T-helper 9 cell (primary cell): ENCODE data around the gene AOC2.
"Not testable (repeated sequence)": the region's sequence is repeated elsewhere in the genome, so short reads cannot be mapped to it uniquely, and the experiment has no call there.

ENCODE experiments used
- DNase-seq: peaks from one replicate; pipeline ENCODE4 v3.0.0-alpha.2; 2020

The AOC2 gene

DNA sequence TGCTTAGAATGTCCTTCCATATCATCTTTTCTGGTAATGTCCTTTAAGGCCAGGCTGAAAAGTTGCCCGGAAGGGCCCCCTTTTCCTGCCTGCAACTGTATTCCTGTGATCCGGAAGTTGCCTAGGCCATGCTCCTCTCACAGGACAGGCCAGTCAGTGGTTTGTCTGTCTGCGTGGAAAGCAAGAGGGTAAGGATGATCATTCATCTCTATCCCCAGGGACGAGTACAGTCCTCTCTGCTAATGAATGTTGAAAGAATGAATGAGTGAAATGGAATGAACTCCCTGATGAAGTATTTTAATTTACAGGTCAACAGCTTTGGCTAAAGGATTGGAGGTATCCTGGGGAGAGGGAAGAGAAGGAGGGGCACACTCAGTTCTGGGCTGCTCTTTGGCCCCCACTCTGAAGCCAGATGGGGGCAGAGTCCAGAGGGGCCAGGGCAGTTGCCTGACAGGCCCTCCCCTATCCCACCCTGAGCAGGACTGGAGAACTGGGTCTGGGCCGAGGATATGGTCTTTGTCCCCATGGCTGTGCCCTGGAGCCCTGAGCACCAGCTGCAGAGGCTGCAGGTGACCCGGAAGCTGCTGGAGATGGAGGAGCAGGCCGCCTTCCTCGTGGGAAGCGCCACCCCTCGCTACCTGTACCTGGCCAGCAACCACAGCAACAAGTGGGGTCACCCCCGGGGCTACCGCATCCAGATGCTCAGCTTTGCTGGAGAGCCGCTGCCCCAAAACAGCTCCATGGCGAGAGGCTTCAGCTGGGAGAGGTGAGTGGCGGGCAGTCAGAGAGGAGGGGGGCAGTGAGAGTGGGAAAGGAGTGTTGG, 9.8 kb downstream of the AOC2 start:
- DNase-seq, result no peak

DNA sequence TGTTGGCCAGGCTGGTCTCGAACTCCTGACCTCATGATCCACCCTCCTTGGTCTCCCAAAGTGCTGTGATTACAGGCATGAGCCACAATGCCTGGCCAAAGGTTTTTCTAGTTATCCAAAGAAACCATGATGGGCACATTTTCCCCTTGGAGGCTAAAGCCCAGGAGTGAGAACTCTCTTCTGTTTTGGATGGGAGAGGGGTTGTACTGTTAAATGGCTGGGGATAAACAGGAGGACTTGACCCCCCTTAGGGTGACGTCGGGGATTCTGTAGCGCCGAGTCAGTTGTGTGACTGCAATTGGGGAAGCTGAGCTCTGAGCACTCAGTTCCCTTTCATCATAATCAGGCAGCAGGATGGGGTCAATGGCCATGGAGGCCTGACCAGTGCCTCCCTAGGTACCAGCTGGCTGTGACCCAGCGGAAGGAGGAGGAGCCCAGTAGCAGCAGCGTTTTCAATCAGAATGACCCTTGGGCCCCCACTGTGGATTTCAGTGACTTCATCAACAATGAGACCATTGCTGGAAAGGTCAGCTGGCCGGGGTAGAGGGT, 10.7 kb downstream of the AOC2 start:
- no peak for DNase-seq

DNA sequence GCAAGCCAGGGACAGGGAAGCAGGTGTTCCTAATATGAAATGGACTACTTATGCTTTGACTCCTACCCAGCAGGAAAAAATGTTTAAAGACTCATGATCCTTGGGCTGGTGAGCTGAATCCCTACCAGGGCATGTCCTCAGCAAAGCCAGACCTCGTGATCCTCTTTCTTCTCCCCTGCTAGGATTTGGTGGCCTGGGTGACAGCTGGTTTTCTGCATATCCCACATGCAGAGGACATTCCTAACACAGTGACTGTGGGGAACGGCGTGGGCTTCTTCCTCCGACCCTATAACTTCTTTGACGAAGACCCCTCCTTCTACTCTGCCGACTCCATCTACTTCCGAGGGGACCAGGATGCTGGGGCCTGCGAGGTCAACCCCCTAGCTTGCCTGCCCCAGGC, 11.7 kb downstream of the AOC2 start:
- not testable (repeated sequence) for DNase-seq

DNA sequence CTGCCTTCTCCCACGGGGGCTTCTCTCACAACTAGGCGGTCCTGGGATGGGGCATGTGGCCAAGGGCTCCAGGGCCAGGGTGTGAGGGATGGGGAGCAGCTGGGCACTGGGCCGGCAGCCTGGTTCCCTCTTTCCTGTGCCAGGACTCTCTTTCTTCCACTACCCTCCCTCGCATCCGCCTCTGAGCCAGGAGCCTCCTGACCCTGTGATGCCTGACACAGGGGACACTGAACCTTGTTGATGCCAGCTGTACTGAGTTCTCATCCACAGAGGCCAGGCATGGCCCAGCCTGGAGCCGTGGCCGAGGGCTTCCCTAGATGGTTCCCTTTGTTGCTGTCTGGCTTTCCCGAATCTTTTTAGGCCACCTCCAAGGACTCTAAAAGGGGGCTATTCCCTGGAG, 12.1 kb downstream of the AOC2 start:
- not testable (repeated sequence) for DNase-seq

DNA sequence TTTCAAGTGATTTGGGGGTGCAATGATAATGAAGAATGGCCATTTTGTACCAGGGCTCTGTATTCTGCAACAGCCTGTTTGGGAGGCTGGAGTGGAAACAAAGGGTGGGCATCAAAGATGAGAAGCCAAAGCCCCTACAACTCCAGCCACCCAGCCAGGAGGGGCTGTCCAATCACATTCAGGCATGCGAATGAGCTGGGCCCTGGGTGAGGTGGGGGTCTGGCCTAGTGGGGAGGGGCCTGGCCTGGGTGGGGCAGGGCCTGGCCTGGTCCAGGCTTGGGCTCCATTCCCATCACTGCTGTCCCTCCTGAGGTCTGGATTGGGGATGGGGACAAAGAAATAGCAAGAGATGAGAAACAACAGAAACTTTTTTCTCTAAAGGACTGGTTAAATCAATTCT, 13.0 kb downstream of the AOC2 start:
- DNase-seq, result no peak

DNA sequence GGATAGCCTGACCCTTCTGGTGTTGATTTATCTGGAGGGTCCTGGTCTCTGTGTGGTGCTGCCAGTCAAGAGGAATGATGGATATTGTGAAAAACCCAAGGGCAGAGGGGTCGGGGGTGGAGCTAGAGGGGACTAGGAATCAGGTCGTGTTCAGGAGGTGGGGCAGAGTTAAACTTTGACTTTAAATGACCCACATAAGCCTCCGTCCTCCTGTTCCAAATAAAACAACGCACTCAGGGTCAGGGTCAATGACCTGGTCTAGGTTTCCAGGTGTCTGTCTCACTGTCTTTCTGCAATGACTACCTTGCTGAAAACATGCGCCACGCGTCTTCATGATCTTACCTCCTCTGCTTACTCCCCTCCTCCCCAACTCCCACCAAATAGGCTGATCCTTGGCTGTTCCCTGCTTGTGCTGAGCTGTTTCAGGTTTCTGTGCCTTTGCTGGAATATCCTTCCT, 21.3 kb downstream of the AOC2 start:
- no peak for DNase-seq

DNA sequence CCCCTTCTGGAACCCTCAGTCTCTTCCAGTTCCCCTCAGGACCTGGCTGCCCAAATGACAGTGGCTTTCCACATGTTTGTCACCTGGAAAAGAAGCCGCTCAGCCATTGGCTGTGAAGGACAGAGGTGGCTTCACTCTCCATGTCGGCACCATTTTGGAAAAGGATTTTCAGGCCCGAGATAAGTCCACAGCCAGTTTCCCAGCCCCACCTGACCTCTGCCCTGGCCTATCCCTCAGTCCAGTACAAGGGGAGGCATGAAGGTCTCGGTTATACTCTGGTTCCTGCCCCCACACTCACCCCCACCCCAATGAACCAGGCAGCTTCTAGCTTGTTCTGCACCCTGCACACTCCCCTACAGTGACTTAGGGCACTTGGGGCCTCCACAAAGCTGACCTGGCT, 21.8 kb downstream of the AOC2 start:
- no peak for DNase-seq

DNA sequence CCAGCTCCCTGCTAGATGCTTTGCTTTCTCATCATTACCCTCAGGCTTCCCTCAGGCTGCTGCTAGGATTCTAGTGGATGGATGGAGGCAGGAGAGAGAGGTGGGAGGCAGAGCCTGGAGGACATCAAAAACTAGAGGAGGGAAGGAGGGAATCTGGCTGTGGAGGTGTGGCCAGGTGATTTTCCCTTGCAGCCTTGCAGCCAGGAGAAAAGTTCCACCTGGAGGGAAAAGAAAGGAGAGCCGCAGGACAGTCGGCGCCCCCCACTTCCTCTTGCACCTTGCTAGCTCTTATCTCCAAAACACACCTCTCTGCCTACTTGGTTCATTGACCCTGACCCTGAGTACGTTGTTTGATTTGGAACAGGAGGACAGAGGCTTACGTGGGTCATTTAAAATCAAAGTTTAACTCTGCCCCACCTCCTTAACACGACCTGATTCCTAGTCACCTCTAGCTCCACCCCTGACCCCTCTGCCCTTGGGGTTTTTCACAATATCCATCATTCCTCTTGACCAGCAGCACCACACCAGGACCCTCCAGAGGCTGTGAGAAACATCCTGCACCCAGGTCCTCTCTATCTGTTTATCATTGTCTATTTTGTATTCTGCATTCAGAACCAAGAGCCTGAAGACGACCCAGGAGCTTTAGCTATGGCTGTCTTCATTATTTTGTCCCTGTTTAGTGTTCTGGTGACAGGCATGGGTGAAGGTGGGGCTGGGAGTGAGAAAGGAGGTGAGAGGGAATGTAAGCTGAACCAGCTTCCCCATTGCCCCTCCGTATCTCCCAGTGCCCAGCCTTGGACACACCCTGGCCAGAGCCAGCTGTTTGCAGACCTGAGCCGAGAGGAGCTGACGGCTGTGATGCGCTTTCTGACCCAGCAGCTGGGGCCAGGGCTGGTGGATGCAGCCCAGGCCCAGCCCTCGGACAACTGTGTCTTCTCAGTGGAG, 22.5 kb downstream of the AOC2 start:
- no peak for DNase-seq

DNA sequence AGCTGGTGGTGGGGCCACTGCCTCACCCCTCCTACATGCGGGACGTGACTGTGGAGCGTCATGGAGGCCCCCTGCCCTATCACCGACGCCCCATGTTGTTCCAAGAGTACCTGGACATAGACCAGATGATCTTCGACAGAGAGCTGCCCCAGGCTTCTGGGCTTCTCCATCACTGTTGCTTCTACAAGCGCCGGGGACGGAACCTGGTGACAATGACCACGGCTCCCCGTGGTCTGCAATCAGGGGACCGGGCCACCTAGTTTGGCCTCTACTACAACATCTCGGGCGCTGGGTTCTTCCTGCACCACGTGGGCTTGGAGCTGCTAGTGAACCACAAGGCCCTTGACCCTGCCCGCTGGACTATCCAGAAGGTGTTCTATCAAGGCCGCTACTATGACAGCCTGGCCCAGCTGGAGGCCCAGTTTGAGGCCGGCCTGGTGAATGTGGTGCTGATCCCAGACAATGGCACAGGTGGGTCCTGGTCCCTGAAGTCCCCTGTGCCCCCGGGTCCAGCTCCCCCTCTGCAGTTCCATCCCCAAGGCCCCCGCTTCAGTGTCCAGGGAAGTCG, 23.4 kb downstream of the AOC2 start:
- not testable (repeated sequence) for DNase-seq

DNA sequence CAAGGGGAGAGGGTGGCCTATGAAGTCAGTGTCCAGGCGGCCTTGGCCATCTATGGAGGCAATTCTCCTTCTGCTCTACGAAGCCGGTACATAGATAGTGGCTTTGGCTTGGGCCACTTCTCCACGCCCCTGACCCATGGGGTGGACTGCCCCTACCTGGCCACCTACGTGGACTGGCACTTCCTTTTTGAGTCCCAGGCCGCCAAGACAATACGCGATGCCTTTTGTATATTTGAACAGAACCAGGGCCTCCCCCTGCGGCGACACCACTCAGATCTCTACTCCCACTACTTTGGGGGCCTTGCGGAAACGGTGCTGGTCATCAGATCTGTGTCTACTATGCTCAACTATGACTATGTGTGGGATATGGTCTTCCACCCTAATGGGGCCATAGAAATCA, 24.0 kb downstream of the AOC2 start:
- DNase-seq, result no peak

DNA sequence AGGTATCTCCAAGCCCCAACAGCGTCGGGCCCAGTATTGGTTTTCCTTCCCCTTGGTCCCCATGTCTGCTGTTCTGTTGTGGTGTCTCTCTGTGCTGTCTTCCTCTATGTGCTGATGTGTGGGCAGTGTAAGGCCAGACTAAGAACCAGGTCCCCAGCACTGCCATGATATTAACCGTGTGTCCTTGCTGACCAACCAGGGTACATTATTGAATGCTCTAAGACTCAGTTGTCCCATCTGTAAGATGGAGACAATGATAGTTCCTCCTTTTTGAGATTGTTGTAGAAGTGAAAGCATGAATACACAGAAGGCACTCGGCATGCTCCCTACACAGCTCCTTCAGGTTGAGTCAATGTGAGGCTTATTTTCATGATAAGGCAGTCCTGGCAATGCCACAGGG, 27.3 kb downstream of the AOC2 start:
- no peak for DNase-seq

DNA sequence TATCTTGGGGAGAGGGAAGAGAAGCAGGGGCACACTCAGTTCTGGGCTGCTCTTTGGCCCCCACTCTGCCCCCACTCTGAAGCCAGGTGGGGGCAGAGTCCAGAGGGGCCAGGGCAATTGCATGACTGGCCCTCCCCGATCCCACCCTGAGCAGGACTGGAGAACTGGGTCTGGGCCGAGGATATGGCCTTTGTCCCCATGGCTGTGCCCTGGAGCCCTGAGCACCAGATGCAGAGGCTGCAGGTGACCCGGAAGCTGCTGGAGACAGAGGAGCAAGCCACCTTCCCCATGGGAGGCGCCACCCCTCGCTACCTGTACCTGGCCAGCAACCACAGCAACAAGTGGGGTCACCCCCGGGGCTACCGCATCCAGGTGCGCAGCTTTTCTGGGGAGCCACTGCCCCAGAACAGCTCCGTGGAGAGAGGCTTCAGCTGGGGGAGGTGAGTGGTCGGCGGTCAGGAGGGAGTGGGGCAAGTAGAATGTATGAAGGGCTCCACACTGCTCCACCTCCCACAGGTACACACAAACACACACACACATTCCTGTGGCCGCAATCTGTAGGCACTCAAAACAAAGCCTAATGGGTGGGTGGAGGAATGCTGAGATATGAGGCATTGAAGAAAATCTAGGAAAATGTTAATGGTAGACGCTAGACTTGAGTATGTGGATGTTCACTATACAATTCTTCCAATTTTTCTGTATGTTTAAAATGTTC, 28.0 kb downstream of the AOC2 start:
- DNase-seq, result no peak

DNA sequence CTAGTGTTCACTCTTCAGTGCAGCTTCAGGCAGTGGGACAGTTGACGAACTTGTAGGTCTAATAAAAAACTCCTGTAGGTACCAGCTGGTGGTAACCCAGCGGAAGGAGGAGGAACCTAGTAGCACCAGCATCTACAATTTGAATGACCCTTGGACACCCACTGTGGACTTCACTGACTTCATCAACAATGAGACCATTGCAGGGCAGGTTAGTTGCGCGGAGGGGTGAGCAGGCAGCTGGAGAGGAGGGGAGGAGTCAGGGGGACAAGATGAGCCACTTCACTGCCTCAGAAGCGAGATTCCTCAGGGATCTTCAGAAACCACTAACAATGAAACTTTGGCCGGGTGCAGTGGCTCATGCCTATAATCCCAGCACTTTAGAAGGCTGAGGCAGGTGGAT, 28.9 kb downstream of the AOC2 start:
- DNase-seq, result no peak

DNA sequence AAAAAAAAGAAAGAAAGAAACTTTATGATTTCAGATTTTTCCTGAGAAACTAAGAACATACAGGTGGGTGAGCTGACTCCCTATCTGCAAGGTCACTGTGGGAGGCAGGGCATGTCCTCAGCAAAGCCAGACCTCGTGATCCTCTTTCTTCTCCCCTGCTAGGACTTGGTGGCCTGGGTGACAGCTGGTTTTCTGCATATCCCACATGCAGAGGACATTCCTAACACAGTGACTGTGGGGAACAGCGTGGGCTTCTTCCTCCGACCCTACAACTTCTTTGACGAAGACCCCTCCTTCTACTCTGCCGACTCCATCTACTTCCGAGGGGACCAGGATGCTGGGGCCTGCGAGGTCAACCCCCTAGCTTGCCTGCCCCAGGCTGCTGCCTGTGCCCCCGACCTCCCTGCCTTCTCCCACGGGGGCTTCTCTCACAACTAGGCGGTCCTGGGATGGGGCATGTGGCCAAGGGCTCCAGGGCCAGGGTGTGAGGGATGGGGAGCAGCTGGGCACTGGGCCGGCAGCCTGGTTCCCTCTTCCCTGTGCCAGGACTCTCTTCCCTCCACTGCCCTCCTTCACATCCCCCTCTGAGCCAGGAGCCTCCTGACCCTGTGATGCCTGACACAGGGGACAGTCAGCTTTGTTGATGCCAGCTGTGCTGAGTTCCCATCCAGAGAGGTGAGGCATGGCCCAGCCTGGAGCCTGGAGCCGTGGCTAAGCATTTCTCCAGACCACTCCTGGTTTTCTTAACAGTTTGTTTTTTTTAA, 29.7 kb downstream of the AOC2 start:
- DNase-seq, result not testable (repeated sequence)

DNA sequence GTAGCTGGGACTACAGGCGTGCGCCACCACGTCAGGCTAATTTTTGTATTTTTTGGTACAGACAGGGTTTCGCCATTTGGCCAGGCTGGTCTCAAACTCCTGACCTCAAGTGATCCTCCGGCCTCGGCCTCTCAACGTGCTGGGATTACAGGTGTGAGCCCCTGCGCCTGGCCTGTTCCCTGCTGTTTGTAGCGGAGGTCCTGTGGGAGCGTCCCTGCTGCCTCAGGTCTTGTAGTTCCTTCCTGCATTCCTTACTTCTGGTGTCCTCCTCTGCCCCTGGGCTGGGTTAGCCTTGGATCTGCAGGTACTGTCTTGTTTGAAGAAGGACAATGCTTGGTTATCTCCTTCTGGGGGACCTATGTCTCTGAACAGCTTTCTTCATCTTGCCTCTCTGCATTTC, 32.7 kb downstream of the AOC2 start:
- no peak for DNase-seq

DNA sequence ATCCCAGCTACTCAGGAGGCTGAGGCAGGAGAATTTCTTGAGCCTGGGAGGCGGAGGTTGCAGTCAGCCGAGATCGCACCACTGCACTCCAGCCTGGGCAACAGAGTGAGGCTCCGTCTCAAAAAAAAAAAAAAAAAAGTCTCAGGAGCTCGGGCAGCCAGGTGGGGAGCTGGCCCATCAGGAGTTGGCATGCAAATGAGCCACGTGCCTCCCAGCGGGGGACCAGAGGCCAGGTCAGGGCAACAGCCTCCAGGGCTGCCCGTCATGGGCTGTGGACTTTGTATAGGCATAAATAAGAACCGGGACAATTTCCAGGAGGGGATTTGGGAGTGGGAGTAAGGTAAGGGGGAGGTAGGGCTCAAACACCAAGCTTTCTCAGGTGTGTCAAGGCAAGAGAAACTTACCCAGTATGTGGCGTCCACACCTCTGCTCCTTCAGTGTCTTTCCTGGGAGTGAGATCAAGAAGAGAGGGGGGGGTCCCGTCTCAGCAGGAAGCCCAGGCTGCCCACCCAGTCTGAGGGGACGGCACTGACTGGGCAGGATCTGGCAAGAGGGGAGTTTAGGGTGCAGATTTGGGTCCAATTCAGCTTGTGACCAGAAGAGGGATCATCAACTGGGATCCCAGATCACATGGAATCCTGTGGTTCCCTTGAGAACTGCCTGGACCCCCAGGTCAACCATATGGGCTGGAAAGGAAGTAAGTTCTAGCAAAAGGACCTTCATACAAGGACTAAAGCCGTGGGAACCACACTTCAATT, 33.9 kb downstream of the AOC2 start:
- no peak for DNase-seq

DNA sequence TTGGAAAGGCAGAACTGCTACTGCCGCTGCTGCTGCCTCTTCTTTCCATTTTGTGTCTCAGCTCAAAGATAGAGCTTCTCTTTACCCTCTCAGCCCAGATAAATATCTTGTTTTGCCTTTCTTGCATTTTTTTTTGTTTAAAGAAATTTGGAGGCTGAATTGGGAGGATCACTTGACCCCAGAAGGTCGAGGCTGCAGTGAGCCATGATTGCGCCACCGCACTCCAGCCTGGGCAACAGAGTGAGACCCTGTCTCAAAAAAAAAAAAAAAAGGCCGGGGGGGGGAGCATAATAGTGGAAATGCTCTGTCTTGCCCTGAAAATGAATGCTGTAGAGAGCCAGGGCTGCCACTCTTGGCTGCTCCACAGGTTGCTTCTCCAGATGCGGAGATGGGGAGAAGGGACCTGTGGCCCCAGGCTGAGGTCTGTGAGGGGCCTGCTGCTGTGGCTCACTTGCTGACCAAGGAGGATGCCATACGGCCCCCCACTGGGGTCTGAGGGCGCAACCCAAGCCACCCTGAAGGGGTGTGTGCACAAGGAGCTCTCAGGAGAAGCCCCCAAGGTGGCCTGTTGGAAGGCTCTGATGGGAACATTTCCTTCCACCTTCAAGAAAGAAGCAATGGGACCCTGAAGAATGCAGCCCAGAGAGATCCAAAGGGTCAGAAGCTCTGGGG, 34.7 kb downstream of the AOC2 start:
- no peak for DNase-seq

DNA sequence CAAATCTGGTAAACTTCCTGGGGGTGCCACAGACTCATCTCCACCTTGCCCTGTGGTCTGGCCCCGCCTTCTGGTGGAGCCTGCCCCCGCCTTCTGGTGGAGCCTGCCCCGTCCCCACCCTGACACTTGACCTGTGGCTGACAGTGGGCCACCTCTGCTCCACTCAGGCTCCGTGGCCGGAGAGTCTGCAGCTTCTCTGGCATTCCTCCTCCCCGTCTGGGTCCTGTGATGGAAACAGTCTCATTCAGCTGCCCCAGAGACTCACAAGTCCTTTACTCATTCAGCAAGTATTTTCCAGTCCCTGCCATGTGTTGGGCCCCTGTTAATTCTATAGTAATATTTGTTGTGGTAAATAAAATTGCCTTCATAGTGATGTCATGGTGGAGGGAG, 35.2 kb downstream of the AOC2 start:
- no peak for DNase-seq

DNA sequence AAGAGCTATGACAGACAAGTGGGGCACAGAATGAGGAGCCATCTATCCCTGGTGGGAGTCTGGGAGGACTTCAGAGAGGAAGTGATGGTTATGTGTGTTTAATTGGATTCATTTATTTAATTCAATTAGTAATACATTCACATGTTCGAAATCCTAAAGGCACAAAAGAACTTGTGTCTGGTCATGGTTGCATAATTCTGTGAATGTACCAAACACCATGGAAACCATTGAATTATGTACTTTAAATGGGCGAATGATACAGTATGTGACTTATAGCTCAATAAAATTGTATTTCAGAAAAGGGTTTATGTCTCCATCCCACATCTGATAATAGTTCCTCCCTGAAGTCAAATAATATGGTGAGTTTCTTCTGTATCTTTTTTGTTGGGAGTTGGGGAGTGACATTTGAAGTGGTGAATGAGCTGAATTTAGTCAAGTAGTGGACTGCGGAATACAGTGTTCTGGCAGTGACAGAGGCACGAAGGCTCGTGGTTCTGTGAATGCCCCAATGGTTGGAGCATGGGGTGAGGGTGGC, 36.5 kb downstream of the AOC2 start:
- no peak for DNase-seq

DNA sequence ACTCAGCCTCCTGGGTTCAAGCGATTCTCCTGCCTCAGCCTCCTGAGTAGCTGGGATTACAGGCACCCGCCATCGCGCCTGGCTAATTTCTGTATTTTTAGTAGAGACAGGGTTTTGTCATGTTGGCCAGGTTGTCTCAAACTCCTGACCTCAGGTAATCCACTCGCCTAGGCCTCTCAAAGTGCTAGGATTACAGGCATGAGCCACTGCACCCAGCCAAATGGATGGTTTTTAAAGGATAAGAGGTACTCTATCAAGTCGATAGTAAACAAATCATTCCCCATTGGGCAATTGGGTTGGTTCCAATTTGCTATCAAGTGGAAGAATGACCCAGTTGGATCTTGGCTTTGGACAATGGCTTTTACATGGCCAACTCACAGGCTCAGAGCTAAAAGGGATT, 37.3 kb downstream of the AOC2 start:
- DNase-seq, result not testable (repeated sequence)
